ENCODE data around the gene RABGAP1L.

DNA sequence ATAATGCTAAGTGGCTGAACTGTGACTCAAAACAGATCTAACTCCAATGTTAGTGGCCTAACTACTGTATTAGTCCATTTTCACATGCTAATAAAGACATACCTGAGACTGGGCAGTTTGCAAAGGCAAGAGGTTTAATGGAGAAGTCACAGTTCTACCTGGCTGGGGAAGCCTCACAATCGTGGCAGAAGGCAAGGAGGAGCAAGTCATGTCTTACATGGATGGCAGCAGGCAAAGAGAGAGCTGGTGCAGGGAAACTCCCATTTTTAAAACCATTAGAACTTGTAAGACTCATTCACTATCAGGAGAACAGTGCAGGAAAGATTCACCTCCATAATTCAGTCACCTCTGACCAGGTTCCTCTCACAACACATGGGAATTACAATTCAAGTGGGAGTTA is 760.8 kb downstream of the RABGAP1L start:
- TF ChIP-seq, protein P1, sequence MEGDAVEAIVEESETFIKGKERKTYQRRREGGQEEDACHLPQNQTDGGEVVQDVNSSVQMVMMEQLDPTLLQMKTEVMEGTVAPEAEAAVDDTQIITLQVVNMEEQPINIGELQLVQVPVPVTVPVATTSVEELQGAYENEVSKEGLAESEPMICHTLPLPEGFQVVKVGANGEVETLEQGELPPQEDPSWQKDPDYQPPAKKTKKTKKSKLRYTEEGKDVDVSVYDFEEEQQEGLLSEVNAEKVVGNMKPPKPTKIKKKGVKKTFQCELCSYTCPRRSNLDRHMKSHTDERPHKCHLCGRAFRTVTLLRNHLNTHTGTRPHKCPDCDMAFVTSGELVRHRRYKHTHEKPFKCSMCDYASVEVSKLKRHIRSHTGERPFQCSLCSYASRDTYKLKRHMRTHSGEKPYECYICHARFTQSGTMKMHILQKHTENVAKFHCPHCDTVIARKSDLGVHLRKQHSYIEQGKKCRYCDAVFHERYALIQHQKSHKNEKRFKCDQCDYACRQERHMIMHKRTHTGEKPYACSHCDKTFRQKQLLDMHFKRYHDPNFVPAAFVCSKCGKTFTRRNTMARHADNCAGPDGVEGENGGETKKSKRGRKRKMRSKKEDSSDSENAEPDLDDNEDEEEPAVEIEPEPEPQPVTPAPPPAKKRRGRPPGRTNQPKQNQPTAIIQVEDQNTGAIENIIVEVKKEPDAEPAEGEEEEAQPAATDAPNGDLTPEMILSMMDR (IDR thresholded peaks at IDR 0.05) = no peak
- TF ChIP-seq POLR2A (IDR thresholded peaks at IDR 0.05) = no peak

Data from gastroesophageal sphincter (tissue), 3 donors.